Measurements from ENCODE around the gene C12orf43. TPM values are rescaled to one million over a fixed set of nuclear protein-coding genes. Genes with fewer than 3 reads are reported as not detected.

C12orf43 gene
- total RNA-seq, 1 donor from 2014 or later: 15.5 TPM

DNA sequence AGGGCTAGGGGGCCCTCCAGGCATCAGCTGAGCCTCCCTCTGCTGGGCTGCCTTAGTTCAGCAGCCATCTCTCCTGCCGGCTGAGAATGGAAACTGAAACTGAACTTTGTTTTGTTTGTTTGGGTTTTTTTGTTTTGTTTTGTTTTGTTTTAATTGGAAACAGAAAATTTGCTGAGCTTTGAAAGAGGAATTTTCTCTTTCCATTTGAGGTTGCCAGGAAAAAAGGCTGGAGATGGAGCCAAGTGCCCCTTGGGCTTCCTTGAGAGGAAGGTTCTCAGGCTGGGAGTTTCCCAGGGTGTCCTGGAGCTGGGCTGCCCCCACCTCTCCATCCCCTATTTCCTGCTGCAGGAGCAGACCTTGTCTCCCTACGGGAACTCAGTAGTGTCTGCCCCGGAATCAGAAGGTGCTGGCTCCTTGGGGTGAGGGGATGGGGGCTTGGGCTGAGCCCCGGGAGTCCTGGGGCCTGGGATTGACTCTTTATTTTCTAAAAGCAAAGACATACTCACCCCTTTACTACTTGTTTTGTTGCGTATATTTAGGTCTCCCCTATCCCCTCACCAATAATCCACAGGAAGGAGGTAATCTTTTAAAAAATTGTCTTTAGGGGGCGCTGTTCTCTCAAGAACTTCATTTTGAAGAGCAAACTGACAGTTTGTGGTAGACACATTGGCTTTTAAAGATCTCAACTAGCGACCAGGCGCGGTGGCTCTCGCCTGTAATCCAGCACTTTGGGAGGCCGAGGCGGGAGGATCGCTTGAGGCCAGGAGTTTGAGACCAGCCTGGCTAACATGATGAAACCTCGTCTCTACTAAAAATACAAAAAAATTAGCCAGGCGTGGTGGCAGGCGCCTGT, 44.1 kb upstream of the C12orf43 start:
- Histone ChIP-seq H3K9me3 (no peaks in the 10 kb centered on the region), H3K27ac (peak overlapping the region; percentile 86), H3K27me3 (no peaks in the 10 kb centered on the region), H3K4me1 (peaks cover 6% of the 10 kb centered on the region), H3K4me3 (peak overlapping the region; percentile 46), H3K36me3 (no peaks in the 10 kb centered on the region)
- intact Hi-C loops (cut with DNase I): no loop called here
- DNase-seq (no peak), ATAC-seq (peak; percentile 89)
- TF ChIP-seq, protein P1, sequence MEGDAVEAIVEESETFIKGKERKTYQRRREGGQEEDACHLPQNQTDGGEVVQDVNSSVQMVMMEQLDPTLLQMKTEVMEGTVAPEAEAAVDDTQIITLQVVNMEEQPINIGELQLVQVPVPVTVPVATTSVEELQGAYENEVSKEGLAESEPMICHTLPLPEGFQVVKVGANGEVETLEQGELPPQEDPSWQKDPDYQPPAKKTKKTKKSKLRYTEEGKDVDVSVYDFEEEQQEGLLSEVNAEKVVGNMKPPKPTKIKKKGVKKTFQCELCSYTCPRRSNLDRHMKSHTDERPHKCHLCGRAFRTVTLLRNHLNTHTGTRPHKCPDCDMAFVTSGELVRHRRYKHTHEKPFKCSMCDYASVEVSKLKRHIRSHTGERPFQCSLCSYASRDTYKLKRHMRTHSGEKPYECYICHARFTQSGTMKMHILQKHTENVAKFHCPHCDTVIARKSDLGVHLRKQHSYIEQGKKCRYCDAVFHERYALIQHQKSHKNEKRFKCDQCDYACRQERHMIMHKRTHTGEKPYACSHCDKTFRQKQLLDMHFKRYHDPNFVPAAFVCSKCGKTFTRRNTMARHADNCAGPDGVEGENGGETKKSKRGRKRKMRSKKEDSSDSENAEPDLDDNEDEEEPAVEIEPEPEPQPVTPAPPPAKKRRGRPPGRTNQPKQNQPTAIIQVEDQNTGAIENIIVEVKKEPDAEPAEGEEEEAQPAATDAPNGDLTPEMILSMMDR (IDR thresholded peaks at IDR 0.05): peak; percentile 55

DNA sequence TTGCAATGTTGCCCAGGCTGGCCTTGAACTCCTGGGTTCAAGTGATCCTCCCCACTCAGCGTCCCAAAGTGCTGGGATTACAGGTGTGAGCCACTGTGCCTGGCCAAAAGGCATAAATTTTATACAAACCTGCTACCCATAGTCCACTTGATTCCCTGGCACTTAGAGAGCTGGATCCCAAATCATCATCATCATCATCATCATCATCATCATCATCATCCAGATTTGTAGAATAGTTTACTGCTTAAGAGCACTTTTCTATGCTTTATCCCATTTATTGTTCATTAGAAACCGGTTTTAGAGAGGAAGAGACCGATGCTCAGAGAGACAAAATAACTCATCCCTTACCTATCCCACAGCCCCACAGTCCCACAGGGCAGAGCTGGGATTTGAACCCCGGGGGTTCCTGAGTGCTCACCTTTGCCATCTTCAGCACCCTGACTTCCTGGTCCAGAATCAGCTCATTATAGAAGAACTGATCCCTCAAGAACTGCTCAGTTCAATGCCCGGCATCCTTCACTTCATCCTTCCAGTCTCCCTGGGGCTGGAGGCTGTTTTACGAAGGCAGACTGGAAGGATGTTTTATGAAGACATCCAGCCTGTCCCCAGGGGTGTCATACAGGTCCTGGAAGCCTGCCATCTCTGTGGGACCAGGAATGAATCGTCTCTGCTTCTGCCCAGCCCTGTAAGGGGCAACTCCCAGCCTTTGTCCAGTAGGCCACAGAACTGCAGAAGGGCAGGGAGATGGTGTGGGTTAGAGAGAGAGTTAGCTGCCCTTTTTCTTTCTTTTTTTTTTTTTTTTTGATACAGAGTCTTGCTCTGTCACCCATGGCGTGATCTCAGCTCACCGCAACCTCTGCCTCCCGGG, 43.0 kb upstream of the C12orf43 start:
- Histone ChIP-seq H3K27me3 (no peaks in the 10 kb centered on the region), H3K9me3 (no peaks in the 10 kb centered on the region), H3K36me3 (no peaks in the 10 kb centered on the region), H3K27ac (peak overlapping the region; percentile 86), H3K4me3 (no peak overlapping the region), H3K4me1 (peaks cover 6% of the 10 kb centered on the region)
- TF ChIP-seq, protein P1 (IDR thresholded peaks at IDR 0.05): no peak
- ATAC-seq: peak; percentile 27
- intact Hi-C loops (cut with DNase I): no loop called here
- DNase-seq: no peak

DNA sequence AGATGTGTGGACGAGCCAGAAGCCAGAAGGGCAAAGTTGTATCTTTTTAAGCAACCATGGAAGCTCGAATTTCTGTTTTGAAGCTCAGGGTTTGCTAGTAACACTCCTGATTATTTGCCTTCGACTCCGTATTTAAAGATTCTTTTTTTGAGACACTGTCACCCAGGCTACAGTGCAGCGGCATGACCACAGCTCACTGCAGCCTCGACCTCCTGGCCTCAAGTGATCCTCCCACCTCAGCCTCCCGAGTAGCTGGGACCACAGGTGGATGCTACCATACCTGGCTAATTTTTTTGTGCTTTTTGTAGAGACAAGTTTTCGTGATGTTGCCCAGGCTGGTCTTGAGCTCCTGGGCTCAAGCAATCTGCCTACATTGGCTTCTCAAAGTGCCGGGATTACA, 41.5 kb upstream of the C12orf43 start:
- TF ChIP-seq, protein P1 (IDR thresholded peaks at IDR 0.05): no peak
- Histone ChIP-seq H3K27me3 (no peaks in the 10 kb centered on the region), H3K36me3 (no peaks in the 10 kb centered on the region), H3K9me3 (no peaks in the 10 kb centered on the region), H3K4me3 (no peak overlapping the region), H3K27ac (no peak overlapping the region), H3K4me1 (peaks cover 6% of the 10 kb centered on the region)
- ATAC-seq (no peak), DNase-seq (no peak)
- intact Hi-C loops (cut with DNase I): no loop called here

DNA sequence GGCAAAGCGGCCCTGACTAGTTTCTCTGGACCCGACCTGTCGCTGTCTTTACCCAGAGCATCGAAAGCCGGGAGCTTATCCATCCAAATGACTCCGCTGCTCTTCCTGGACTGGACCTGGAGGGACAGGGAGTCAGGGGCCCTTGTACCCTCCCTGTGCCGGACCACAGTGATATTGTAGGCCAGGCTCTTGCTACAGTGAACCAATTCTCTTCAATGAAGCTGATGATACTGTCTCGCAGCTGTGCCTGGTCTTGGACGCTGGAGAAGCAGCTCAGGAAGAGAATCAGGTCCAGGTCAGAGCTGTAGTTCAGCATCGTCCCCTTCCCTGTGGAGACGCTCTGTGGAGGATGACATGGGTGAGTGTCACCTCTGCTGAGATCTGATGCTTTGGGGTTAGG, 37.4 kb upstream of the C12orf43 start:
- intact Hi-C loops (cut with DNase I): no loop called here
- Histone ChIP-seq H3K36me3 (no peaks in the 10 kb centered on the region), H3K27me3 (no peaks in the 10 kb centered on the region), H3K9me3 (no peaks in the 10 kb centered on the region), H3K4me1 (no peaks in the 10 kb centered on the region), H3K4me3 (no peak overlapping the region), H3K27ac (no peak overlapping the region)
- ATAC-seq: no peak
- DNase-seq: no peak
- TF ChIP-seq, protein P1 (IDR thresholded peaks at IDR 0.05): no peak

DNA sequence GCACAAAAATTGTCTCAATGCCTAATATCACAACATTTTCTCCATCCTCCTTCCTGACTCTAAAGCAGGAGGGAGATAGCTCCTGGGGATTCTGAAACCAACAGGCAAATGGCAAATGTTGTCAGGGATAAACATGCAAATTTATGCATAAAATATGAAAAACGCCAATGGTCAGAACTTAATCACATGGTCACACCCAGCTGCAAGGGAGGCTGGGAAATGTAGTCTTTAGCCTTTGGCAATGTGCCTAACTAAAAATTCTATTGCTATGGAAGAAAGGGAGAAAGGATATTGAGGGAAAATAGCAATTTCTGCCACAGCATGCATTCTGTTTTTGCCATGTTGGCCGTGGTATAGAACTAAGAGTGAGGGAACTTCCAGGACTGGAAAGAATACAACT, 34.4 kb upstream of the C12orf43 start:
- H3K9me3 ChIP-seq: no peaks in the 10 kb centered on the region
- intact Hi-C loops (cut with DNase I): no loop called here
- ATAC-seq (no peak), DNase-seq (no peak)
- no peaks in the 10 kb centered on the region for H3K4me1 ChIP-seq
- no peaks in the 10 kb centered on the region for H3K27me3 ChIP-seq
- TF ChIP-seq, protein P1 (IDR thresholded peaks at IDR 0.05): no peak
- no peaks in the 10 kb centered on the region for H3K36me3 ChIP-seq
- no peak overlapping the region for H3K27ac ChIP-seq
- H3K4me3 ChIP-seq: no peak overlapping the region

All from upper lobe of right lung (tissue), 1 donor.